A549 (cell line): ENCODE results near the gene TTLL1. TPM values are rescaled to one million over a fixed set of nuclear protein-coding genes. Genes with fewer than 3 reads are reported as not detected.

Experiments
- ATAC-seq, 2 experiments: fragments of 200-7000 bp in 1 of 2; fragments of >200 bp in 1 of 2; cut with Nextera tagmentation in 1 of 2; cut with Tn5 transposase in 1 of 2; 3 replicates each; pipeline versions ENCODE4 v1.8.0 to v1.9.1; 2018 to 2020; ENCODE audit warnings: mild to moderate bottlenecking in 1 of 2, moderate library complexity in 1 of 2
- CTCF ChIA-PET: fragments of 300-600 bp; sonication (Branson Sonifier 250); formaldehyde crosslinking; extraction: SDS; loops from one replicate; lab custom pipeline; 2021; ENCODE audit warnings: antibody characterized with exemption, inconsistent platforms; lab: Yijun Ruan, JAX
- POLR2A ChIA-PET: fragments of 350-600 bp; formaldehyde crosslinking; extraction: SDS; loops from one replicate; lab custom pipeline; 2021; ENCODE audit warnings: antibody characterized with exemption, inconsistent platforms; lab: Yijun Ruan, JAX
- DNase-seq, 2 experiments: peaks; one replicate each; pipeline versions ENCODE4 v3.0.0 to v3.0.0-alpha.2; 2011 to 2016; ENCODE audit warnings: low read depth in 1 of 2, low spot score in 1 of 2
- FAIRE-seq: peaks from 2 replicates; lab custom pipeline; 2011; peaks lifted over from hg19 to GRCh38; lab: Jason Lieb, UNC
- H3K27ac ChIP-seq, 2 experiments: fragments of >200 bp; sonication (Bioruptor Twin); formaldehyde crosslinking; 3 replicates each; pipeline ENCODE4 v1.5.1; 2016 to 2017
- H3K4me1 ChIP-seq: fragments of >200 bp; sonication (Bioruptor Twin); formaldehyde crosslinking; 3 replicates; pipeline ENCODE4 v1.6.1; 2016
- H3K4me2 ChIP-seq: fragments of >200 bp; sonication (Bioruptor Twin); formaldehyde crosslinking; 3 replicates; pipeline ENCODE4 v1.6.1; 2016
- H3K4me3 ChIP-seq: fragments of >200 bp; sonication (Bioruptor Twin); formaldehyde crosslinking; 3 replicates; pipeline ENCODE4 v1.5.1; 2016
- H3K9me3 ChIP-seq: fragments of >200 bp; sonication (Bioruptor Twin); formaldehyde crosslinking; 3 replicates; pipeline ENCODE4 v1.6.1; 2016
- BHLHE40 ChIP-seq: IDR thresholded peaks from 2 replicates; pipeline ENCODE4 v1.6.1; 2012; ENCODE audit warnings: low read depth, low read length, inconsistent platforms
- CBX2 ChIP-seq: fragments of 200-600 bp; sonication (generic); IDR thresholded peaks from 2 replicates; pipeline ENCODE4 v1.6.1; 2016; ENCODE audit warnings: low read depth, mild to moderate bottlenecking, borderline replicate concordance
- CHD2 ChIP-seq: fragments of 150-350 bp; IDR thresholded peaks from 2 replicates; pipeline ENCODE4 v1.6.1; 2014; ENCODE audit warnings: low read length; ENCODE audit not compliant: partially characterized antibody
- EHMT2 ChIP-seq: fragments of 200-600 bp; sonication (generic); IDR thresholded peaks from 2 replicates; pipeline ENCODE4 v1.6.1; 2016; ENCODE audit warnings: antibody characterized with exemption, low read depth, mild to moderate bottlenecking, moderate library complexity
- ELK1 ChIP-seq: fragments of 150-350 bp; IDR thresholded peaks from 2 replicates; pipeline ENCODE4 v1.6.1; 2014; ENCODE audit warnings: low read depth, mild to moderate bottlenecking, low read length
- EP300 ChIP-seq, 2 experiments: fragments of >200 bp; sonication (Bioruptor Twin); formaldehyde crosslinking; IDR thresholded peaks; 2 replicates in 1 of 2; 3 replicates in 1 of 2; pipeline ENCODE4 v1.6.1; 2016 to 2017
- ESRRA ChIP-seq: fragments of 150-350 bp; IDR thresholded peaks from 2 replicates; pipeline ENCODE4 v1.6.1; 2014; ENCODE audit warnings: mild to moderate bottlenecking, low read length, borderline replicate concordance
- FOSL2 ChIP-seq, 2 experiments: fragments of 450-650 bp in 1 of 2; fragments of >200 bp in 1 of 2; sonication (Bioruptor Twin) in 1 of 2; formaldehyde crosslinking; IDR thresholded peaks; 2 replicates each; pipeline versions ENCODE4 v1.5.0 to v1.6.1; 2016 to 2020; ENCODE audit warnings: mild to moderate bottlenecking in 1 of 2, moderate library complexity in 1 of 2
- FOXS1 ChIP-seq: fragments of 250-450 bp; sonication (Bioruptor Pico); IDR thresholded peaks from 2 replicates; pipeline ENCODE4 v1.5.0; 2020; ENCODE audit warnings: mild to moderate bottlenecking, moderate library complexity
- GATA3 ChIP-seq: IDR thresholded peaks from 2 replicates; pipeline ENCODE4 v1.6.1; 2012; ENCODE audit warnings: borderline replicate concordance
- HES2 ChIP-seq: fragments of >200 bp; sonication (Bioruptor Twin); formaldehyde crosslinking; IDR thresholded peaks from 2 replicates; pipeline ENCODE4 v1.6.1; 2016
- HEYL ChIP-seq: fragments of 250-450 bp; sonication (Bioruptor Pico); IDR thresholded peaks from 2 replicates; pipeline ENCODE4 v1.8.0; 2021; ENCODE audit warnings: mild to moderate bottlenecking, moderate library complexity
- KDM1A ChIP-seq: fragments of 200-600 bp; sonication (generic); IDR thresholded peaks from 2 replicates; pipeline ENCODE4 v1.6.1; 2016; ENCODE audit warnings: low read depth, mild to moderate bottlenecking
- MAX ChIP-seq: IDR thresholded peaks from 2 replicates; pipeline ENCODE4 v1.6.1; 2012
- MAZ ChIP-seq: fragments of 150-350 bp; IDR thresholded peaks from 2 replicates; pipeline ENCODE4 v1.6.1; 2014; ENCODE audit warnings: antibody characterized with exemption, low read depth, low read length, borderline replicate concordance
- NFE2L2 ChIP-seq: fragments of 150-350 bp; conservative IDR thresholded peaks from 2 replicates; pipeline ENCODE4 v1.6.1; 2014; ENCODE audit warnings: low read length
- RARB ChIP-seq: fragments of 250-450 bp; sonication (Bioruptor Pico); IDR thresholded peaks from 2 replicates; pipeline ENCODE4 v1.8.0; 2021; ENCODE audit warnings: mild to moderate bottlenecking, moderate library complexity
- RCOR1 ChIP-seq: fragments of 150-350 bp; IDR thresholded peaks from 2 replicates; pipeline ENCODE4 v1.6.1; 2014; ENCODE audit warnings: antibody characterized with exemption, low read length, low read depth
- SMC3 ChIP-seq: fragments of >200 bp; sonication (Bioruptor Twin); formaldehyde crosslinking; IDR thresholded peaks from 3 replicates; pipeline ENCODE4 v1.6.1; 2018; ENCODE audit warnings: inconsistent platforms
- ZFP36 ChIP-seq: fragments of 450-650 bp; IDR thresholded peaks from 2 replicates; pipeline ENCODE4 v1.6.1; 2014; ENCODE audit warnings: borderline replicate concordance; ENCODE audit not compliant: partially characterized antibody
- ZNF302 ChIP-seq: fragments of 250-450 bp; sonication (Bioruptor Pico); IDR thresholded peaks from 2 replicates; pipeline ENCODE4 v1.9.0; 2021; ENCODE audit warnings: inconsistent platforms, mild to moderate bottlenecking, moderate library complexity
- ZSCAN20 ChIP-seq: fragments of 250-450 bp; sonication (Bioruptor Pico); IDR thresholded peaks from 2 replicates; pipeline ENCODE4 v1.8.0; 2022; ENCODE audit warnings: mild to moderate bottlenecking, moderate library complexity
- WGBS: methylation state at CpG from one replicate; pipeline ENCODE4 v1.1.6; 2017; ENCODE audit errors: missing lambda C conversion rate; 5-methylcytosine and 5-hydroxymethylcytosine counted together
- polyA plus RNA-seq, 4 experiments: library from polyadenylated mRNA; depleted of rRNA in 3 of 4; stranded (reverse); fragments of >200 nt; fragmentation: RNase III in 1 of 4; extraction: RNeasy Plus Mini Kit Qiagen cat#74134 plus additional on column Dnase treatment in 1 of 4; gene quantifications; 2 replicates in 3 of 4; 3 replicates in 1 of 4; pipeline ENCODE4 v1.2.3, GENCODE V29; 2011 to 2017

Gene TTLL1
- polyA plus RNA-seq, 2 of the 4 experiments (the other 2 are of a cell fraction) = 2.3 to 5.0 TPM

- no peak for TF ChIP-seq NFE2L2
These were observed 79.7 kb downstream of the TTLL1 start for GRCh38 chr22:43009444-43009843.

GRCh38 chr22:43008921-43009320, 80.3 kb downstream of the TTLL1 start:
- Histone ChIP-seq H3K4me1 (peaks cover 85% of the 10 kb centered on the region), H3K9me3 (no peaks in the 10 kb centered on the region), H3K4me3 (no peak overlapping the region), H3K4me2 (peak overlapping the region; percentile 32), H3K27ac (peak overlapping the region; percentile 2 to 70; a peak in 4 of 6 replicates)
- no peak for TF ChIP-seq EP300 (IDR thresholded peaks at IDR 0.05)
- POLR2A ChIA-PET = no interaction called here
- CTCF ChIA-PET = no interaction called here
- FAIRE-seq (no peak), ATAC-seq (no peak), DNase-seq (no peak)
- WGBS = 29% methylated on average over 4 of the region's 4 CpGs

More at GRCh38 chr22:43009444-43009843, 79.7 kb downstream of the TTLL1 start:
- Histone ChIP-seq H3K9me3 (no peaks in the 10 kb centered on the region), H3K4me1 (peaks cover 80% of the 10 kb centered on the region), H3K4me3 (no peak overlapping the region), H3K27ac (peak overlapping the region in 1 of 2 experiments; percentile 70; a peak in 3 of 6 replicates), H3K4me2 (peak overlapping the region; percentile 32)
- ChIA-PET POLR2A (no interaction called here), CTCF (interaction anchor here (1.0 kb wide), 1 partner anchor 19 kb away, joined by 3 read pairs; no protein-coding TSS in a partner anchor)
- FAIRE-seq (no peak), ATAC-seq (no peak), DNase-seq (no peak)
- 87% methylated on average over 4 of the region's 4 CpGs for WGBS

GRCh38 chr22:43008509-43008908, 80.7 kb downstream of the TTLL1 start:
- POLR2A ChIA-PET = no interaction called here
- WGBS = 92% methylated on average over 4 of the region's 4 CpGs
- no peak for ATAC-seq

GRCh38 chr22:43007519-43008102, 81.6 kb downstream of the TTLL1 start:
- H3K4me2 ChIP-seq = peak overlapping the region; percentile 39; the same call in 1 of the 3 replicates
- H3K4me1 ChIP-seq = peaks cover 88% of the 10 kb centered on the region
- DNase-seq = no peak
- no peak for FAIRE-seq
- no peak for TF ChIP-seq GATA3
- POLR2A ChIA-PET = no interaction called here
- H3K27ac ChIP-seq = peak overlapping the region; percentile 20 to 72; a peak in 4 of 6 replicates
- no peaks in the 10 kb centered on the region for H3K9me3 ChIP-seq
- WGBS = 68% methylated on average over 5 of the region's 5 CpGs
- ATAC-seq = peak in 1 of 2 experiments; percentile 13; a peak in 1 of 6 replicates
- CTCF ChIA-PET = interaction anchor here (0.5 to 1.6 kb wide), 3 partner anchors 18 to 1677 kb away, joined by 3 to 5 read pairs (median 3); no protein-coding TSS in a partner anchor
- no peak overlapping the region for H3K4me3 ChIP-seq

More at GRCh38 chr22:43008509-43008908, 80.7 kb downstream of the TTLL1 start:
- FAIRE-seq = no peak
- CTCF ChIA-PET = interaction anchor here (1.6 kb wide), 1 partner anchor 18 kb away, joined by 5 read pairs; no protein-coding TSS in a partner anchor
- TF ChIP-seq FOSL2 (IDR thresholded peaks at IDR 0.05) (no peak), FOSL2 (CRISPR knock-in tag; IDR thresholded peaks at IDR 0.05) (no peak), ELK1 (no peak), EP300 (IDR thresholded peaks at IDR 0.05) (no peak), EHMT2 (no peak), HES2 (no peak), BHLHE40 (no peak), RARB (CRISPR knock-in tag) (no peak), RCOR1 (no peak), HEYL (CRISPR knock-in tag) (no peak), MAZ (no peak), CBX2 (no peak), ZNF302 (CRISPR knock-in tag) (no peak), ZFP36 (no peak), FOXS1 (CRISPR knock-in tag) (no peak), SMC3 (no peak), ZSCAN20 (CRISPR knock-in tag) (no peak), CHD2 (no peak), ESRRA (no peak), KDM1A (no peak), MAX (no peak)
- H3K9me3 ChIP-seq = no peaks in the 10 kb centered on the region
- peak overlapping the region; percentile 32 for H3K4me2 ChIP-seq
- DNase-seq = no peak
- H3K4me3 ChIP-seq = no peak overlapping the region
- peak overlapping the region; percentile 2 to 70; a peak in 4 of 6 replicates for H3K27ac ChIP-seq
- peaks cover 86% of the 10 kb centered on the region for H3K4me1 ChIP-seq
